Stimulated activated CD8-positive, alpha-beta memory T cell treated with anti-CD3 and anti-CD28 coated beads, Interleukin-2, amount 100 ng/mL, for 48 hours (primary cell): ENCODE results near the gene PNPLA3.

Source experiments
- DNase-seq, 2 donors: peaks; one replicate each; pipeline ENCODE4 v3.0.0-alpha.2; 2020; ENCODE audit warnings: low read depth in 2 of 2

PNPLA3 gene

GRCh38 chr22:43922123-43922522 lies 1.5 kb upstream of the PNPLA3 start:
- no peak for DNase-seq

DNA sequence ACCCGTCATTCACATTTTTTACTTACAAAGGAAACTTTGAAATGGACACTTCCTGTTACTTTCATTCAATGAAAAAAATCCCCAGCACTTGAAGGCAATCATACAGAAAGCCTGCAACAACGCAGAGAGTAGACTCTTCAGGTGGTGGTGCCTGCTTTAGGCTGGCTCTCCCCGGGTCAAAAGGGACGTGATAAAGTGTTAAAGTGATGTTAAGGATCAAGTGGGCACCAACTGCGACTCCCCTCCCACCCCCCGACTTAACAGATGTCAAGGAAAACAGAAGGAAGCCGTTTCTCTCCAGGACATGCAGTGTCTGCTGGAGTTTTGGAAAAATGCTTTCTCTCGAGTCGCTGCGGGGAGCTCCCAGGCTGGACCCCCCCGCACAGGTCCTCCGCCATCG lies 414 bp upstream of the PNPLA3 start:
- DNase-seq = no peak

DNA sequence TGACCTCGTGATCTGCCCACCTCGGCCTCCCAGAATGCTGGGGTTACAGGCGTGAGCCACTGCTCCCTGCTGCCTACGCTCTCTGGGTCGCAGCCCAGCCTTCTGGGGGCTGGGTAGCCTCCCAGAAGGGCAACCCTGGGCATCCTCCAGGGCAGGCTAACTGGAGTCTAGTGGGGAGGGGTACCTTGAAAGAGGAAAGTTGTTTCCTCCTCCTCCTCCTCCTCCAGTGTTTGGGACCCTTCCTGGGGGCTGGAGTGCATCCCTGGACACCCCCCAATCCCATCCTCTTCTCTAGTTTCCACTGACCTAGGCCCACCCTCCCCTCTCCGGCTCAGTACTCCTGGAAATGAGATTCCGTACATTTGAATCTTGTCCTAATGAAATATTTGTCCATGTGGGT lies 1.3 kb downstream of the PNPLA3 start:
- DNase-seq = no peak

GRCh38 chr22:43925433-43926348 lies 2.1 kb downstream of the PNPLA3 start:
- DNase-seq = no peak

- DNase-seq = no peak
Observed at GRCh38 chr22:43926349-43926710, 2.7 kb downstream of the PNPLA3 start.

DNA sequence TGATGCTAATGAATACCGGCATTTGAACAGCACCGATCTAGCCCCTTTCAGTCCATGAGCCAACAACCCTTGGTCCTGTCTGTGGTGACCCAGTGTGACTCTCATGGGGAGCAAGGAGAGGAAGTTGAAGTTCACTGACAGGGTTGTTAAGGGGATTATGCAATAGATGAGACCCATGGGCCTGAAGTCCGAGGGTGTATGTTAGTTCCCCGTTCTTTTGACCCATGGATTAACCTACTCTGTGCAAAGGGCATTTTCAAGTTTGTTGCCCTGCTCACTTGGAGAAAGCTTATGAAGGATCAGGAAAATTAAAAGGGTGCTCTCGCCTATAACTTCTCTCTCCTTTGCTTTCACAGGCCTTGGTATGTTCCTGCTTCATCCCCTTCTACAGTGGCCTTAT lies 4.9 kb downstream of the PNPLA3 start:
- no peak for DNase-seq

DNA sequence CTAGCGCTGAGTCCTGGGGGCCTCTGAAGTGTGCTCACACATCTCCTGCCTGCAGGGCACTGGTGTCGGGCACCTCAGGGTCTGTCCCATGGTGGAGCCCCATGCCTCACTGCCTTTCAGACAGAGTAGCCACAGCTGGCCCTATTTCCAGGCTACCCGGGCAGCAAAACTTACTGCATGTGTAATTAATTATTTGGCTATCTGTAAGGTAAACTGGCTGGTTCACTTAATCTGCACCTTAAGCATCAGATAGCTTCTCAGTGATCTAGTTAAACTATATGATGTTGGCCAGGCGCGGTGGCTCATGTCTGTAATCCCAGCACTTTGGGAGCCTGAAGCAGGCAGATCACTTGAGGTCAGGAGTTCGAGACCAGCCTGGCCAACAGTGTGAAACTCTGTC lies 5.3 kb downstream of the PNPLA3 start:
- DNase-seq = no peak

DNA sequence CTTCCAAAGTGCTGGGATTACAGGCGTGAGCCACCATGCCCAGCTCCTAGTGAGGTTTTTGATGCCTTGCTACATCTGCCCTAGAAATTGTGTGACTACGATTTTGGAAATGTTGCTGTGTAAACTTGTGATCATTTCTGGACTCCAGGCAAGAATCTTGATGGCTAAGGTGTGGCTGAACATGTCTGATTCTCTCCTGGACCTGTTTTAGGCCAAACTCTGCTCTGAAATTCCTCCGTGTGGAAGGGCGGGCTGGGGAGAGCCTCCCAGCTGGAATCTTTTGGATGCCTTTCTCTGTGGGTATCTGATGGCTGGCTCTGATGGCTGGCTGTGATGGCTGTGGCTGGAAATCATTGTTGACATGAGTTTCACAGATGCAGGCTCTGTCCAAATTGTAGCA lies 8.2 kb downstream of the PNPLA3 start:
- no peak for DNase-seq

GRCh38 chr22:43941449-43941848 lies 17.8 kb downstream of the PNPLA3 start:
- no peak for DNase-seq

- DNase-seq = no peak
Observed at GRCh38 chr22:43944670-43945430, 21.2 kb downstream of the PNPLA3 start.

GRCh38 chr22:43945632-43946383 lies 22.2 kb downstream of the PNPLA3 start:
- DNase-seq = peak; percentile 62

GRCh38 chr22:43946384-43946667 lies 22.7 kb downstream of the PNPLA3 start:
- no peak for DNase-seq

DNA sequence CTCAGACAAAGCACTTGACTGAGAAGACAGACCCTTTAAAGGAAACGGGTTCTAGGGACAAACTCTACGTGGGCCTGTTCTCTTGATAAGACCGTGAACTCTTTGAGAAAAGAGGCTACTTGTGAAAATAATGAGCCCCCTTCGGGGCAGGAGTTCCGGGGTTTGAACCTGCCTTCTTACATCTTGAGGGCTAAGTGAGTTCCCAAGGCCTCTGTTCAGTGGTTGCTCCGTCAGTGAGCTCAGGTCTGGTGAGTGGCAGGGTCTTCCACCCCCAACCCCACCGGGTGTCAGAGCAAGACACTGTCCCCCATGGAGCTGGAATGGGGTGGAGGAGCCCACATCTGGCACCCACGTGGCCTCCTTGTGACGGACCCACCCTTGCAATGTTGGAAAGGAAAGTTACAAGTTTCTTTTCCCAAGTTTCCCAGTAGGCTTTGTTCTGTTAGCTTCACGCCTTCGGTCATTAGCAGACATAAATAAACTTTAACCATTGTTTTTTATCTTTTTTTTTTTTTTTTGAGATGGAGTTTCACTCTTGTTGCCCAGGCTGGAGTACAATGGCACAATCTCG lies 25.3 kb downstream of the PNPLA3 start:
- no peak for DNase-seq

GRCh38 chr22:43951391-43951790 lies 27.8 kb downstream of the PNPLA3 start:
- DNase-seq = no peak

GRCh38 chr22:43951966-43952365 lies 28.4 kb downstream of the PNPLA3 start:
- no peak for DNase-seq

- no peak for DNase-seq
Observed at GRCh38 chr22:43953988-43954785, 30.6 kb downstream of the PNPLA3 start.

DNA sequence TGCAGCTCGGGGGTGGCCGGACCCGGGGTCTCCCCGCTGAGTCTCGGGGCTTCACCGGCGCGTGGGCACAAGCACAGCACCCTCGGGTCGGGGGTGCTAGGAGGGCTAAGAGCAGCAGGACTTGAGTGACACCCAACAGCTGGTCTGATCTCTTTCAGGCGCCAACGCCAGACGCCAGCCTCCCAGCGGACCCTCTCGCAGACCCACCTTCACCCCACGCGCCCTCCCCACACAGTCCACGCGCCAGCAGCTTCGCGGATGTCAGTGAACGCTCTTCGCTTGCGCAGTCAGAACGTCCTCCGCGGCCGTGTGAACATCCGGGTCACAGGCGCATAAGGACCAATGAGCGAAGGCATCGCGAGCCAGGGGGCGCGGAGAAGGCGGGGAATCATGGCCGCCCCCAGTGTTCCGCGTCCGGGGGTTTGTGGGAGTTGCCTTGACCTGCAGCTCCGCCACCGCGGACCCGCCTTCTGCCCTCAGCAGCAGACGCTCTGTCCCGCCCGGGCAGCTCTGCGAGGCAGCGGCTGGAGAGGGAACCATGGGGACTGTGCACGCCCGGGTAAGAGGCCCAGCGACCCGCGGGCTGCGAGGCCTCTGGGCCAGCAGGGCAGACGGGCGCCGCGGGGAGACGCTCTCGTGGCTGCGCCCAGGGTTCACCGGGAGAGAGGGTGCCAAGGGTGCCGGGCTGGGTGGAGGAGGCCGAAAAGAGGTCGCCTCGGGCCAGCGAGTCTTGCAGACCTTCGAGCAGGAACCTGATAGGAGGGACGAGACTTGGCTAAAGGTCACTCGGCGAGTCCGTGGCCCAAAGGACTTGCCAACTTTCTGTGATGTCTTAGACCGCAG lies 31.7 kb downstream of the PNPLA3 start, which contains the start of gene SAMM50:
TSS of gene SAMM50 (plus strand) at position 403 of the 843 bp plus-strand sequence. CDS start at position 539, 136 bp downstream.
- DNase-seq = peak; percentile 86 to 88

GRCh38 chr22:43955883-43956782 lies 32.5 kb downstream of the PNPLA3 start:
- no peak for DNase-seq

- DNase-seq = no peak
Observed at GRCh38 chr22:43956805-43957463, 33.3 kb downstream of the PNPLA3 start.
